Measurements from ENCODE around the gene GFAP.

The GFAP gene

DNA sequence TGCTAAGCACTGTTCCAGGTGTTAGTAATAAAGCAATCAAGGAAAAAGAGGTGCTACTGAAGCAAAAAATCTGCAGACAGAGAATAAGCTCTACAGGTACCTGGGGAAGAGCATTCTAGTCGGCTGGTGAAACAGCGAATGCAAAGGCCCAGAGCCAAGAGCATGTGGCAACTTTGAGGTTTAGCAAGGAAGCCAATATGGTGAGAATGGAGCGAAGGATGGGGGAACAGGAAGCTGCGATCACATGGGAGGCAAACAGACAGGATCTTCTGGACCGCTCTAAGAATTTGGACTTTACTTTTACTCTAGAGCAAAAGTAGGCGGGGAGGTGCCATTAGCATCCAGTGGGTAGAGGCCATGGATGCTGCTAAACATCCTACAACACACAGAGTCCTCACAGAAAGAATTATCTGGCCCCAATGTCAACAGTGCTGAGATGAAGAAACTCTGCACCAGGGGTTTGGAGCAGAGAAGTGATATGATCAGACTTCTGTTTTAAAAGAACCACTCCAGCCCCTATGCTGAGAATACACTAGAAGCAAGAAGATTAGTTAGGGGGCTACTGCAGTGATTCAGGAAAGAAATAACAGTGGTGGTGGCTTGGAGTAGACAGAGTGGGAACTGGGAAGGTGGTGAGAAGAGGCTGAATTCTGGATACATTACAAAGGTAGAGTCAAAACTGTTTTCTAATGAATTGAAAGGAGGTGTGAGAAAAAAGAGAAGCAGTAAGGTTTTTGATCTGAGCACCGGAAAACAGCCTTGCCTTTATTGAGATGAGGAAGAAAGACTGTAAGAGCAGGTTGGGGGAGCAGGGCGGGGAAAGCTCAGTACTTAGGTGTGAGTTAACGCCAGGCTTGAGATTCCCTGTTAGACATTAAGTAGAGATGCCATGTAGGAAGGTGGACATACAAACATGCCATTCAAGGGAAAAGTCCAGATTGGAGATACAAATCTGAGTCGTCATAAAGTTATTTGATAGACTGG is 27.0 kb downstream of the GFAP start:
- DNase-seq (ENCODE audit: low spot score in 2 of 2), result no peak
- no peak overlapping the region for H3K4me3 ChIP-seq
- no peaks in the 10 kb centered on the region for H3K9me3 ChIP-seq
- H3K4me1 ChIP-seq, result peaks cover 14% of the 10 kb centered on the region
- in situ Hi-C loops (cut with MboI; ENCODE audit: low sequenced_read_pairs), result no loop called here
- peaks cover 60% of the 10 kb centered on the region for H3K36me3 ChIP-seq (replicated peaks)
- H3K27me3 ChIP-seq (ENCODE audit: low read depth), result no peaks in the 10 kb centered on the region

- Histone ChIP-seq H3K4me3 (no peak overlapping the region), H3K4me1 (peaks cover 4% of the 10 kb centered on the region), H3K27me3 (ENCODE audit: low read depth) (no peaks in the 10 kb centered on the region), H3K36me3 (replicated peaks) (peaks cover 64% of the 10 kb centered on the region), H3K9me3 (no peaks in the 10 kb centered on the region)
- DNase-seq (ENCODE audit: low spot score in 2 of 2), result no peak
- in situ Hi-C loops (cut with MboI; ENCODE audit: low sequenced_read_pairs), result no loop called here
Measured at GRCh38 chr17:44887016-44887415, 28.3 kb downstream of the GFAP start.

DNA sequence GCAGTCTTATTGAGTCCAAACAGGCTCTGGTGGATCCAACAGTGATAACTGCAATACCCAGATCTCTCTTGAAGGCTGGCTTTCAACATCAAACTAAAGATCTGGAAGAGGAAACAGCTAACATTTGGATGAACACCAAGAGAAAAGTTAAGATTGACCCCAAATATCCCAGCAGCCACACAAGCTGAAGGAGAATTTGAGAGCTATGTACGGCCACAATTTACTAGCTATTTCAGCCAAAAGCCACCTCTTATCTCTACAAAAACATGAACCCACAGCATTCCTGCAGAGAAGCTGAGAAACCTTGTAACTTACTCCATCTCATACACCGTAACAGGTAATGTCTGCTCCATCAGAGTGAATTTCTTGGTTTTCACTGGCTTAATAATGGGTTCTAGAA is 30.4 kb downstream of the GFAP start:
- no peak overlapping the region for H3K4me3 ChIP-seq
- no peak for DNase-seq (ENCODE audit: low spot score in 2 of 2)
- H3K9me3 ChIP-seq, result no peaks in the 10 kb centered on the region
- in situ Hi-C loops (cut with MboI; ENCODE audit: low sequenced_read_pairs), result no loop called here
- peaks cover 68% of the 10 kb centered on the region for H3K36me3 ChIP-seq (replicated peaks)
- H3K4me1 ChIP-seq, result no peaks in the 10 kb centered on the region
- no peaks in the 10 kb centered on the region for H3K27me3 ChIP-seq (ENCODE audit: low read depth)

DNA sequence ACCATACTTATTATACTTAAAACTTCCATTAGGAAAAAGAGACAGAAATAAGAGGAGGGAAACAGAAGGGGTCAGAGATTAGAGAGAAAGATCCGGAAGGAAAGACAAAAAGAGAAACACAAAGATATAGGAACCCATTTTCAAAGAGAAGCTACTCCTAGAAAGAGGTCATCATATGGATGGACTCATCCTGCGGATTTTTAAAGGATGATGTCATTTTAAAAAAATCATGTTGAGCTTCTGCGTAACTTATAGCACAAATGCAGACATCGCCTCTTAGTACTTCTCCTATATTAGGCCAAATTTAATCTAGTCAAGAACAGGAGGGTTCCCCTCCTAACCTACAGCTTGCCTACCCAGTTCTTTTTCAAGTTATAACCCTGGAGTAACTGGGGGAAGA is 34.2 kb downstream of the GFAP start:
- H3K4me3 ChIP-seq, result no peak overlapping the region
- in situ Hi-C loops (cut with MboI; ENCODE audit: low sequenced_read_pairs), result no loop called here
- no peaks in the 10 kb centered on the region for H3K27me3 ChIP-seq (ENCODE audit: low read depth)
- peaks cover 93% of the 10 kb centered on the region for H3K36me3 ChIP-seq (replicated peaks)
- H3K9me3 ChIP-seq, result no peaks in the 10 kb centered on the region
- no peaks in the 10 kb centered on the region for H3K4me1 ChIP-seq
- DNase-seq (ENCODE audit: low spot score in 2 of 2), result no peak

DNA sequence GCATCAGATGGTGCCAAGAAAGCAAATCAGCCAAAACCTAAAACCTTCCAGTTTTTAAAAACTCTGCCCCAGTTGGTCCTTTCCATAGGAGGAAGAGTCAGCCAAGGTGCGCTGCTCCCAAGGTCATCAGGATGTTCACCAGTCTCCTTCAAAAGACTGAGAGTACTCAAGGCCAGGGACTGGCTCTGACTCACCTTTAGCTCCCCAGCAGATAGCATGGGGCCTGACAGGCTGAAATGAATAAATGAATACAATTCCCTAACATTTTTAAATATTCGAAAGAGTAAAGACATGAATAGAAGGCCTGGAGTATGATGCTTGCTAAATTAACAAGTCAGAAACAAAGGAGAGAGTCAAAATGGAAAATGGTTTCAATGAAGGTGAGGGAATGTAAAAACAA is 35.2 kb downstream of the GFAP start:
- Histone ChIP-seq H3K4me3 (no peak overlapping the region), H3K36me3 (replicated peaks) (peaks cover 92% of the 10 kb centered on the region), H3K4me1 (no peaks in the 10 kb centered on the region), H3K9me3 (no peaks in the 10 kb centered on the region), H3K27me3 (ENCODE audit: low read depth) (no peaks in the 10 kb centered on the region)
- in situ Hi-C loops (cut with MboI; ENCODE audit: low sequenced_read_pairs), result no loop called here
- no peak for DNase-seq (ENCODE audit: low spot score in 2 of 2)

GRCh38 chr17:44879376-44879775 is 35.9 kb downstream of the GFAP start:
- H3K4me3 ChIP-seq, result no peak overlapping the region
- no peaks in the 10 kb centered on the region for H3K27me3 ChIP-seq (ENCODE audit: low read depth)
- peaks cover 91% of the 10 kb centered on the region for H3K36me3 ChIP-seq (replicated peaks)
- in situ Hi-C loops (cut with MboI; ENCODE audit: low sequenced_read_pairs), result no loop called here
- H3K9me3 ChIP-seq, result no peaks in the 10 kb centered on the region
- no peak for DNase-seq (ENCODE audit: low spot score in 2 of 2)
- no peaks in the 10 kb centered on the region for H3K4me1 ChIP-seq

GRCh38 chr17:44878627-44879221 is 36.6 kb downstream of the GFAP start:
- peaks cover 87% of the 10 kb centered on the region for H3K36me3 ChIP-seq (replicated peaks)
- no peaks in the 10 kb centered on the region for H3K4me1 ChIP-seq
- H3K27me3 ChIP-seq (ENCODE audit: low read depth), result no peaks in the 10 kb centered on the region
- H3K9me3 ChIP-seq, result no peaks in the 10 kb centered on the region
- H3K4me3 ChIP-seq, result no peak overlapping the region
- peak; percentile 47 to 57 for DNase-seq (ENCODE audit: low spot score in 2 of 2)
- in situ Hi-C loops (cut with MboI; ENCODE audit: low sequenced_read_pairs), result no loop called here

DNA sequence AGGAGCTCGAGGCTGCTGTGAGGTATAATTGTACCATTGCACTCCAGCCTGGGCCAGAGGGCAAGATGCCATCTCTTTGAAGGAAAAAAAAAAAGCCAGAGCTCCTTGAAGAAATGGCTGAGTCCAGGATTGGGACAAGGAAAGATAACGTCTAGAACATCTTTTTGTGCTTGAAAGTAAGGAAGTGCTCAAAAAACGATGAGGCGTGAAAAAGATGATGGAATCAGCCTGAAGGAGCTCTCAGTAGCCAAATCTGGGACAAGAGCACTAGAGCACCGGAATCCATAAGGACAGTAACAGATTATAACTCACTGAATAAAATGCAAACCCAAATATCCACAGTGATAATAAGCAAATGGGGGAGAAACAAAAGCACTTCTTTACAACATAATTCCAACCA is 38.2 kb downstream of the GFAP start:
- no peak overlapping the region for H3K4me3 ChIP-seq
- no peaks in the 10 kb centered on the region for H3K4me1 ChIP-seq
- in situ Hi-C loops (cut with MboI; ENCODE audit: low sequenced_read_pairs), result no loop called here
- peaks cover 85% of the 10 kb centered on the region for H3K36me3 ChIP-seq (replicated peaks)
- DNase-seq (ENCODE audit: low spot score in 2 of 2), result no peak
- H3K27me3 ChIP-seq (ENCODE audit: low read depth), result no peaks in the 10 kb centered on the region
- no peaks in the 10 kb centered on the region for H3K9me3 ChIP-seq

DNA sequence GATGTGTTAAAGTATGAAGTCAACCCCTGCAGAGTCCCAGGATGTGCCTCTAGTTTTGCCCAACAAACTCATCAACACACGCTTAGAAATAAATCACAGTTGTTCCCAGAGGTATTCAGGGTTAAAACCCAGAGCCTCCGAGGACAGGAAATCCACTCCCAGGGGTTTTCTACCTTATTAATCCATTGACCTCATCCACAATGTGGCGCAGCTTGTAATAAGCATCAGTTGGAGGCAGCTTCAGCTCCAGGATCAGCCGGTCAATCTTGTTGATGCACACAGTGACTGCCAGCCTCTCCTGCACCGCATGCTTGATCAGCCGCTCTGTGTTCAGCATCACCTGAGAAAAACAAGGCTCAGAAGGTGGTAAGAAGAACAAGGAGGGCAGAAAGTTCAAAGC is 39.5 kb downstream of the GFAP start:
- no peak for DNase-seq (ENCODE audit: low spot score in 2 of 2)
- Histone ChIP-seq H3K27me3 (ENCODE audit: low read depth) (no peaks in the 10 kb centered on the region), H3K4me3 (no peak overlapping the region), H3K36me3 (replicated peaks) (peaks cover 84% of the 10 kb centered on the region), H3K4me1 (no peaks in the 10 kb centered on the region), H3K9me3 (no peaks in the 10 kb centered on the region)
- in situ Hi-C loops (cut with MboI; ENCODE audit: low sequenced_read_pairs), result no loop called here

DNA sequence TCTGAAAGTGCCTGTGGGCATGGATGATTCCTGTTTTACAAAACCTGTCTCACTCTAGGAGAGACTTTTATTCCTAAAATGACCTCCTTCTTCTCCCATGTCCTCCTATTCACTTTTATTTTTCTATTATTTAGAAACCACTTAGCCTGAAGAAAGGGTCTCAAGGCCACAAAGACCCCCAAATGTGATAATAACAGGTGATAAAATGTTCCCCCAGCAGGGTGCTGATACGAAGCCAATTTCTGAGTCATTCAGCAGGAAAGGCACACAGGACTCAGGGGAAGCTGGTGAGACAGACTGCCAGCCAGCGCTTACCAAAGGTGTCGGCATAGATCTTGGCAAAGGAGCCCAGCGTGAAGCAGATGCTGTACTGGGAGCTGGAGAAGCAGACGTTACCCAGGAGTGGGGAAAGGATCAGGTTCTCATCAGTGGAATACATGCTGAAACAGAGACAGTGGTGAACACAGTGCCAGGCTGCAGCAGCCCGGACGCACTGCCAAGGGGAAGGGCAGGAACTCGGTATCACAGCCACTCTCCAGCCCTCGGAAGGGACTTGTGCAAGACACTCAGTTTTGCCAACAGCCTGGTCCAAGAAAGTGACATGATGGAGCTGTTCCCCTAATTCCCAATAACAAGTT is 43.0 kb downstream of the GFAP start:
- no peaks in the 10 kb centered on the region for H3K9me3 ChIP-seq
- in situ Hi-C loops (cut with MboI; ENCODE audit: low sequenced_read_pairs), result no loop called here
- H3K36me3 ChIP-seq (replicated peaks), result peaks cover 80% of the 10 kb centered on the region
- no peak overlapping the region for H3K4me3 ChIP-seq
- H3K4me1 ChIP-seq, result no peaks in the 10 kb centered on the region
- DNase-seq (ENCODE audit: low spot score in 2 of 2), result no peak
- H3K27me3 ChIP-seq (ENCODE audit: low read depth), result no peaks in the 10 kb centered on the region

DNA sequence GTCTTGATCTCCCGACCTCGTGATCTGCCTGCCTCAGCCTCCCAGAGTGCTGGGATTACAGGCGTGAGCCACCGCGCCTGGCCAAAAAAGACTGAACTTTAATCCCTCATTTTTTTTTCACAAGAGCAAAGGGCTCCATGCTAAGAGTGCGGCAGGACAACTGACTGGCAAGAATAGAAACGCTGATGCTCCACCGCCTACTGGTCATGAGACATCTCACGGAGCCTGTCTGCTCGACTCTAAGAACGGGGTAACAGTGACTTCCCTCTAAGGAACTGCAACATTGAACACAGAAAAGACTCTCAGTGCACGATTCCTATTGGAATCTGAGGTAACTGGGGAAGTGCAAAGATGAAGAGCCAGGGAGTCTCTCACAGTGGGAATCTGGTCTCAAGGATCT is 43.7 kb downstream of the GFAP start:
- Histone ChIP-seq H3K4me3 (no peak overlapping the region), H3K9me3 (no peaks in the 10 kb centered on the region), H3K27me3 (ENCODE audit: low read depth) (no peaks in the 10 kb centered on the region), H3K4me1 (no peaks in the 10 kb centered on the region), H3K36me3 (replicated peaks) (peaks cover 81% of the 10 kb centered on the region)
- in situ Hi-C loops (cut with MboI; ENCODE audit: low sequenced_read_pairs), result no loop called here
- no peak for DNase-seq (ENCODE audit: low spot score in 2 of 2)

DNA sequence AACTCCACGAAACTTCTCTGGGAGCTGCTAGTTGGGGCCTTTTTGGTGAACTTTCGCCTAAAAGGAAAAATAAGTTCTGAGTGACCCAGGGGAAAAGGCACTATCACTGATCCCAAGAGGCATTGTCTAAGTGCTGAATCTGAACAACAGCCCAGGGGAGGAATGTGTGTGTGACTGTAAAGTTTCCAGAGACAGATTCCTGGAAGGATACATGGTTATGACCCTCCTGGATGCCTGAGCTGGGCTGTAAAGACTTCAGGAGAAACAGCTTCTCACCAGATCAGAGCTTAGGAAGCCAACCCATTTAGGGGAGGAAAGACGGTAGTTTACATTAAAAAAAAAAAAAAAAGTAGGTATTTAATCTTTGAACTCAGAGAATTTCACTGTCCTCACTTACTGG is 47.5 kb downstream of the GFAP start:
- Histone ChIP-seq H3K27me3 (ENCODE audit: low read depth) (no peaks in the 10 kb centered on the region), H3K36me3 (replicated peaks) (peaks cover 81% of the 10 kb centered on the region), H3K9me3 (no peaks in the 10 kb centered on the region), H3K4me1 (no peaks in the 10 kb centered on the region), H3K4me3 (no peak overlapping the region)
- DNase-seq (ENCODE audit: low spot score in 2 of 2), result no peak
- in situ Hi-C loops (cut with MboI; ENCODE audit: low sequenced_read_pairs), result loop anchor here (5.0 kb wide), 1 partner anchor 91 kb away; no protein-coding TSS in a partner anchor

- no peak for DNase-seq (ENCODE audit: low spot score in 2 of 2)
- H3K27me3 ChIP-seq (ENCODE audit: low read depth), result no peaks in the 10 kb centered on the region
- in situ Hi-C loops (cut with MboI; ENCODE audit: low sequenced_read_pairs), result loop anchor here (5.0 kb wide), 1 partner anchor 89 kb away; no protein-coding TSS in a partner anchor
- no peaks in the 10 kb centered on the region for H3K4me1 ChIP-seq
- H3K9me3 ChIP-seq, result no peaks in the 10 kb centered on the region
- no peak overlapping the region for H3K4me3 ChIP-seq
- H3K36me3 ChIP-seq (replicated peaks), result peaks cover 79% of the 10 kb centered on the region
Measured at GRCh38 chr17:44865931-44866330, 49.4 kb downstream of the GFAP start.

DNA sequence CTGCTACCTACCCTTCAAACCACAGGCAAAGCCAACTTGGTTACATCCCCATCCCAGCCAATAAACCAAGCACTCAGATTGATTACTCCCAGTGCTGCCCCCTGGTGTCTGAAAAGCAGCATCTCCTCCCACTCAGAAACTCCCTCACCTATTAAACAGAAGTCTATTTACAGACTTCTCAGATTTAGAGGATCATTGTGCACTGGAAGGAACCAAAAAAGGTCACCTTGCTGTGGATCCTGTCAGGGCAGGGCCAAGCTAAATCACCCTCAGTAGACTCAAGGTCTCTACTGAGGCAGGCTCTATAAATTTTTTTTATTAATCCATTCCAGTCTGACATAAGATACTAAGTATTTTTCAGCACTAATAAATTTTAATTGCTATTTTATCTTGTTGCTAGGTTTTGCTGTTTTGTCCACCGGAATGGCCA is 50.1 kb downstream of the GFAP start:
- Histone ChIP-seq H3K9me3 (no peaks in the 10 kb centered on the region), H3K4me3 (no peak overlapping the region), H3K27me3 (ENCODE audit: low read depth) (no peaks in the 10 kb centered on the region), H3K4me1 (no peaks in the 10 kb centered on the region), H3K36me3 (replicated peaks) (peaks cover 81% of the 10 kb centered on the region)
- peak; percentile 73 to 87 for DNase-seq (ENCODE audit: low spot score in 2 of 2)
- in situ Hi-C loops (cut with MboI; ENCODE audit: low sequenced_read_pairs), result loop anchor here (5.0 kb wide), 1 partner anchor 88 kb away; no protein-coding TSS in a partner anchor
